HG03442 (cell line): ENCODE measurements around the gene GLS.
"Not testable (repeated sequence)": the region's sequence is repeated elsewhere in the genome, so short reads cannot be mapped to it uniquely, and the experiment has no call there.

Experiments used
- ATAC-seq: cut with Tn5 transposase; IDR thresholded peaks from one replicate; pipeline ENCODE4 v1.9.1; 2021; ENCODE audit warnings: mild to moderate bottlenecking, moderate library complexity; ENCODE audit not compliant: unreplicated experiment

GLS gene

DNA sequence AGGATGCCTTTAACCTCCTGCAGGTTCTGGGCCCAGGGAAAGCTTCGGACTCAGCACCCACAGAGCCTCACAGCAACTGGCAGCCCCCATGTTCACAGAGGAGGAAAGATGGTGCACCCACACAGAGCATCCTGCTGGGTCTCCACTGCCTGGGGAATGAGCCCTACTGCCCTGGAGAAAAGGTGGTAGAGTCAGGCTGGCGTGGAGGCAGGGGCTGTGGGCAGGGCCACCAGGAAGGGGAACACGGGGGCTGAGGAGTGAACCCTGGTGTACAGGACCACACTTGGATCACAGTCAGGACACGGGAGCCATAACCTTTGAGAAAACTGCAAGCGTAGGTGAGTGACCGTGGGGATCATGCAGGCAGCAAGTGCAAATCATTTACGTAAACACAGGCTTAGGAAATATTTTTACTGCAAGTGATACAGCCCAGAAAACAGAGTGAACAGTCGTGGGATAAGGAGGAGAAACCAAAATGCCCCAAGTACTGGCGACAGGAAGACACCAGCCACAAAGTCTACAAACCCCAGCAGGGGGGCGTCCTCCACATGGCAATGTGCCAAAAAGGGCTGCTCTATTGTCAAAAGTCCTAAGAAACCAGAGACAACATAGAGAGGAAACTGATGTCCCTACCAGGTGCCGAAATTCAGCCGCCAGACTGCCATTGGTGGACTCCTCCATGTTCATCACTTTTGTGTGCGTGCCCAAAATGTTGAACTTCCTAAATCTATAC lies 105.8 kb downstream of the GLS start:
- no peak for ATAC-seq

DNA sequence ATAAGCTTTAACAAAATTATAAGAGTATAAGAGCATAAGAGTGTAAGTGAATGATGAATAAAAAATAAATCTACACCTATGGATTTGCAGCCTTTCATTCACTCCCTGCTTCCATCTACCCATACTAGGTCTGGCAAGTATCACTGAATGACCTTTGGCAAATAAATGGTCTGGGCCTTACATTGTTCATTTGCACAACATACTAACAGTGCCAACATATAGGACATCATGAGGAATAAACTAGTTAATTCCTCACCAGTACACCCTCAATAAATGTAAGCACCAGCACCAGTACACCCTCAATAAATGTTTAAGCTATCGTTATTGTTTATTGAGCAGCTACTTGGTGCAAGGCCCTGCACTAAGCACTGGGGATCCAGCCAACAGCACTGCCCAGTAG lies 106.5 kb downstream of the GLS start:
- no peak for ATAC-seq

DNA sequence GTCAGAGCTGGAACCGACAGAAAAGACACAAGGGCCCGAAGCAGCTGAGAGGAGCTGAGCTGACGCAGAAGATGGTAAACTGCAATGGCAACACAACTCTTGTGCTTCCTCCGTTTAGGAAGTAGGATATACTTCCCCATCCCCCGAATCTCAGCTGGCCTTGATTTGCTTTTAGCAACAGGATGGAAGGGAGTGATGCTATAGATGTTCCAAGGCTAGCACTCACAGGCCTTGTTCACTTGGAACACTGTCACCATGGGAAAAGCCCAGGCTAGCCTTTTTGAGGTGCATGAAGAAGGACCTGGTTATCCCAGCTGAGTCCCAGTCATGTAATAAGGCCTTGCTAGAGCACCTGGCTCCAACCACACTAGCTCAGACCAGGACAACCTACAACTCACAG lies 107.3 kb downstream of the GLS start:
- ATAC-seq, result no peak

DNA sequence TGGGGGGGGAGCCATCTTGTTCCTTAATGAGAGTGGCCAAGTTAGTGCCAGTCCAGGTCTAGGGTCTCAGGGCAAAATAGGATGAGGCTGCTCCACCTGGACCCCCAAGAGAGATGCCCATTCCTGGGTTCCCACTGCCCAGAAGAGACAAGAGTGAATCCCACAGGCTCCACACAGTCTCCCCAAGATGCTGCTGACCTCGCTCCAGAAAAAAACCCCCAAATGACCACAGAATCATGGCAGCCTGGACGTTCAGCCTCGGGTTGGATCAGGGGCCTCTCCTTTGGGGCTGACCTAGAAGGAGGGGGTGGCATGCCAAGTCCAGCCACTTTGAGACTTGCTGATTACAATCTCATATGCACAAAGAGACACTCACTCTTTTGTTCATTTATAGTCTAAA lies 108.3 kb downstream of the GLS start:
- ATAC-seq, result no peak

DNA sequence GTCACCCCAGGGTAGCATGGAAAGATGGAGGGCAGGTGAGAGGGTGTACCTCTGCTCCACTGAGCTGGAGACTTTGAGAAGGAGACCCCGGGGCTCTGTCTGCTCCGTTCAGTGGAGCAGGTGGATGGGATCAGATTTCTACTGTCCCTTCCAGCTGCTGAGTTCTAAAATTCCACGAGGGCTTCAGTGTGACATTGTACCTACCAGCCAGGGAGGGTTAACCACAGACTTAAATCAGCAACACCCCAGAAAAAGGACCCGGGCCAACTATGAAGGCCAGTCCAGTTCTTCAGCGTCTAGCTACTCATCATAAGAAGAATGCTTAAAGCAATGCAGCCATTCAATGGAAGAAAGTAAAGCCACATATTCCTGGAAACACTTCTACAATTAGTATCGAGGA lies 109.5 kb downstream of the GLS start:
- no peak for ATAC-seq

DNA sequence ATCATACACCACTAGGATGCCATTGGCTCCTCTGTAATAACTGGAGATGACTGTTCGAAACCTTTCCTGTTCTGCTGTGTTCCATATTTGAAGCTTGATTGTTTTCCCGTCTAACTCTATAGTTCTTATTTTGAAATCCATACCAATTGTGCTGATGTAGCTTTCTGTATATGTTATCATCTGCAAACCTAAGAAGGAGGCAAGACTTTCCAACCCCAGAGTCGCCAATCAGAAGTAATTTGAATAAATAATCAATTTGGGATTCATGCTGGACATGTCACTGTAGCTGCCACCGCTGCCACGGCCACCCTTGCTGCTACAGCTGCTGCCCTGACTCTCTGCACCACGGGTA lies 112.6 kb downstream of the GLS start:
- ATAC-seq, result no peak

DNA sequence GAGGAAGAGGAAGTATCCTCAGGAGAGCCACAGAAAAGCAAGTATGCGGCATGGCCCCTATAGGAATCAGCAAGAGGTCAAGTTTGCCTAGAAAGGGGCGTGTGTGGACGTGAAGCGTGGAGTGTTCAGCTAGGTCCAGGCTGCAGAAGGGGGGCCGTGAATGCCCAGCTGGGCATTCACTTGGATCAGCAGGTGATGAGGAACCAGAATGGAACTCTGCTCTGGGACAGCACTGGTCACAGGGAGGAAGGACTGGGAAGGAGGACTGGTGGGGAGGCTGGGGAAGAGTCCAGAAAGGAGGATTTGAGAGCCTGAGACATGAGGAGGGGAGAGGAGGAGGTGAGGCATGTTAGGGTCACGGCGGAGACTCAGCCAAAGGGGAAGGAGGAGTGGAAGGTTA lies 113.5 kb downstream of the GLS start:
- no peak for ATAC-seq

DNA sequence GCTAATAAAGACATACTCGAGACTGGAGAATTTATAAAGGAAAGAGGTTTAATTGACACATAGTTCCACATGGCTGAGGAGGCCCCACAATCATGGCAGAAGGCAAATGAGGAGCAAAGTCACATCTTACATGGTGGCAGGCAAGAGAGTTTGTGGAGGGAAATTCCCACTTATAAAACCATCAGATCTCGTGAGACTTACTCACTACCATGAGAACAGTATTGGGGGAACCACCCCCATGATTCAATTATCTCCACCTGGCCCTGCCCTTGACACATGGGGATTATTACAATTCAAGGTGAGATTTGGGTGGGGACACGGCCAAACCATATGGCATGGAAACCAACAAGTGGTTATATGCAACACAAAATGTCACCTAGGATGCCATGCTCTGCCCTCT lies 114.7 kb downstream of the GLS start:
- not testable (repeated sequence) for ATAC-seq

DNA sequence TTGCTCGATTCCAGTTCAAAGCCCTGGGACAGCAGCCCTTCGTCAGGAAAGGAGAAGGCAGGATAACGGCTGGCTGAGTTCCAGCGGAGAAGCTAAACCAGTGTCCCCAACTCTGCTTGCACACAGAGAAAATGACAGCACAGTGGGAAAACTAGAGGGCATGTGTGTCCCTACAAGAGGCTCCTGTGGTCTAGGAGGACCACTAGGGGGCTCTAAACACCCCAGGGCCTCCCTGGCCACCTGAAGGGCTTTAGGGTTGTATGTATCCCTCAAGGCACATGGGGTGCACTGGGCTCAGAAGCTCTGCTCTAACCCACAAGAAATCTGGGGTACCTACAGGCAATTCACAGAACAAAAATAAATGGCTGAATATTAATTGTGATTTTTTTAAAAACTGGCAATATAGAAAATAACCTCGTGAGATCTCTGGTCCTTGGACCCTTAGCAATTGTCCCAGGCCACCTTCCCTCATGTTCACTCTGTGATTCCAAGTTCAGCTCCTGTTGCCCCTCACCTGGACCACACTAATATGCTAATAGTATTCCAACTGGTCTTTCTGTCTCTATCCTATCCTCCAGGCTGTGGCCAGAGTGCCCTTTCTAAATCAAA lies 115.8 kb downstream of the GLS start:
- ATAC-seq, result no peak

DNA sequence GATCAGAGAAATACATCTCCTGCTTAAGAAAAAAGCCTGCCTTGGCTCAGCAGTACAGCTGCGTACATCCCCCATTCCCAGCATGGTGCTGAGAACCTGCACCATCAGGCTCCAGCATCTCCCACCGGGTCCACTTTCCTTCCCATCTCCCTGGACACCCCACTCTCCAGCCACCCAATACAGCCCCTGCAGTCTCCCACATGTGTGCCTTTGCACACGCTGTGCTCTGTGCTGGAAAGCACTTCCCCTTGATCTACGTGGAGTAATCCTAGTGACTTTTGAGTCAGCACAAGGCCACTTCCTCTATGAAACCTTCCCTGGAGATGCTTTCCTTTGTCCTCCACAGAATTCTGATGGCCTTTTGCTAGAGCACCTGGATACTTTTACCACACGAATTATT lies 116.3 kb downstream of the GLS start:
- ATAC-seq, result no peak

DNA sequence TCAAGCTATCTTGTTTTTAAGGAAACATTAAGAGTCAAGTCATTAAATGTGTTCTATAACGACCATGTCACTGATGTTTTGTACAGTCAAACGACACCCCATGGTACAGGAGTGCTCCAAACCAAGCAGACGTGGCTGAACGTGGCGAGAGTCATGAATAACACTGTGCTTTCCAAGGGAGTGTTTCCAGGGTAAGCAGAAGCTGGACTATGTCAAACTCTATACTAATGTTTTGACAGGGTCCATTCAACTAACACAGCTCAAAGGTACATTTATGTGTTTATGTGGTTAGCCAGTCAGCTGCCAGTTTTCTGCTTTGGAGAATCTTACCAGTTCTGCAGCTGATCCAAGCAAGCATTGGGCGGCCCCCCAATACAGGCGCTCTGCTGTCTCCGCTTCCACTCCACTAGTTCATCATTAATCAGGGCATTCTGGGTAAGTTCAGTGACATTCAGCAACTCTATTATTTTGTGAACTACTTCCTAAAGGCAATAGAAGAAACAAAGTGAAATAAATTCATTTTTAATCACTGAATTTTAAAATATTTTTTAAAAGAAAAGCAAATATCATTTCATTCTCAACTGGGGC lies 117.0 kb downstream of the GLS start:
- ATAC-seq, result no peak

DNA sequence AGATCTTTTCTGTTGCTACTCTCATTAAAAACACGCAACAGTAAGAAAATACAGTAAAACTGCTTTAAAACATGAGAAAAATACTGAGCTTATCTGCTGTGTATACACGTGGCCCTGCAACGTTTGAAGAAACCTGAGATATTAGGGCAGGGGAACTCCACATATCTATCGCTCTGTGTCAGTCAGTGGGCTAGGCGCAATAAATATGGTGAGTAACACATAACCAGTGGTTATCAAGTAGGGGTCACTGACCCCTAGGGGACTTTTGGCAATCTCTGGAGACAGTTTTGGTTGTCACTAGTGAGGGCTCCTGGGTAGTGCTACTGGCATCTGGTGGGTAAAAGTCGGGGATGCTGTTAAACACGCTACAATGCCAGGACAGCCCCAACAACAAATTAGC lies 118.4 kb downstream of the GLS start:
- ATAC-seq, result no peak

DNA sequence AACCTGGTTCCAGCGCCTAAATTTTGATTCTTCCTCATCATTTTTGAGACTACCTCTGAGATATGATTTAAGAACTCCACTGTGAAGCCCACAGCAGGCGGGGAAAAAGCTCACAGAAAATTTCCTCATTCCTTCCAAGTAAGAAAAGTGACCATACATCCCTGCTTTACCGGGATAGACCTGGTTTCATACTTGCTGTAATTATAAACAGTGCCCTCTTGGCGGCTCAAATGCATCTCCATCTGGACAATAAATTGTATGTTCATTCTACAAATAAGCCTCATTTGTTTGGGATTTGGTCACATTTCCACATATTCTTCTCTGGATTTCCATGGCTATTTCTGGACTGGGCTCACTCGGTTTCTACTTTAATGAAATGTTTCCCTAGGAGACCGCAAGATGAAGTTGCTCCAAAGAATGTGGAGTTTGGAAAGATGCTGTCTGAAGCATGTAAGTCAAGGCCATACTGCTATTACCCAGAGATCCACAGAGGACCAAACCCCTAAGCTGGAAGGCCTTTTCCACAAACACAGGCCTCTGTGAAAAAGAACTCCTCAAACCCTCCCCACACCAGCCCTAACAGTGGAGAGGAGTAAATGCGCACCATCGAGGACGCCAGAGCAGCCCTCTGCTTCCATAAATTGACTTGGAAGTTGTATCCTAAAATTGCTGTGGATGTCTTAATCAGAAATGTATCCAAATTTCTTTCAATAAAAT lies 119.5 kb downstream of the GLS start:
- no peak for ATAC-seq

DNA sequence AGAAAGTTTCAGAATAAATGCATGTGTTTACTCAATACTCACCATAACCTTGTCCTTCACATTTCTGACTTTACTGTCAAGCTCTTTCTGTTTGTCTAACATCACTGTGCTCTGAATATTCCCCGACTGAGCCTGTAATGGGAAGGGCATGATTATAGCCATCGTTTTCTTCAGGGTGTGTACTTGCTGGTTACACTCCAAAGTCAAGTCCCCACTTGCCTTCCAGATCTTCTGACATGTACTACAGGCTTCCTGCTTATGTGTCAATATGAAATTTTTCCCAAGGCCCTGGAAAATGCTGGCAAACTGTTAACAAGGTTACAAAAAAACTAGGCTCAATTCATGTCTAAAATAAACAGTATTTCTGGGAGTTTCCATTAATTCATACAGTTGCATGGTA lies 120.4 kb downstream of the GLS start:
- ATAC-seq, result no peak

DNA sequence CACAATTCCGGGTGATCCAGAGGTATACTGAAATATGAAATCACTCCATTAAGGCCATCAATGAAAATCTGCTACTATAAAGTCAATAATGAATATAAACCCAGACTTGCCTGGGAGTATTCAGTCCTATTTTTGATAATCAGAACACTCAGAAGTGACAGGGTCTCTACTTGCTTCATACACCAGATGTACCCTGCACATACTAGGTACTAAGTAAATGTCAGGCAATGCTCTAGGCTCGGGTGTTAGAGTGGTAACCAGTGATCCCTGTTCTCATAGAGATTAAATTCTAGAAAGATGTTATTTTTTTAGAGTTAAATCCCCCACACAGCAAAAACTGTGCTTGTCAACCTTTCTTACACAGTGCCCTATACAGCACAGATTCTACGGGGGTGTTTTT lies 121.0 kb downstream of the GLS start:
- ATAC-seq, result no peak

DNA sequence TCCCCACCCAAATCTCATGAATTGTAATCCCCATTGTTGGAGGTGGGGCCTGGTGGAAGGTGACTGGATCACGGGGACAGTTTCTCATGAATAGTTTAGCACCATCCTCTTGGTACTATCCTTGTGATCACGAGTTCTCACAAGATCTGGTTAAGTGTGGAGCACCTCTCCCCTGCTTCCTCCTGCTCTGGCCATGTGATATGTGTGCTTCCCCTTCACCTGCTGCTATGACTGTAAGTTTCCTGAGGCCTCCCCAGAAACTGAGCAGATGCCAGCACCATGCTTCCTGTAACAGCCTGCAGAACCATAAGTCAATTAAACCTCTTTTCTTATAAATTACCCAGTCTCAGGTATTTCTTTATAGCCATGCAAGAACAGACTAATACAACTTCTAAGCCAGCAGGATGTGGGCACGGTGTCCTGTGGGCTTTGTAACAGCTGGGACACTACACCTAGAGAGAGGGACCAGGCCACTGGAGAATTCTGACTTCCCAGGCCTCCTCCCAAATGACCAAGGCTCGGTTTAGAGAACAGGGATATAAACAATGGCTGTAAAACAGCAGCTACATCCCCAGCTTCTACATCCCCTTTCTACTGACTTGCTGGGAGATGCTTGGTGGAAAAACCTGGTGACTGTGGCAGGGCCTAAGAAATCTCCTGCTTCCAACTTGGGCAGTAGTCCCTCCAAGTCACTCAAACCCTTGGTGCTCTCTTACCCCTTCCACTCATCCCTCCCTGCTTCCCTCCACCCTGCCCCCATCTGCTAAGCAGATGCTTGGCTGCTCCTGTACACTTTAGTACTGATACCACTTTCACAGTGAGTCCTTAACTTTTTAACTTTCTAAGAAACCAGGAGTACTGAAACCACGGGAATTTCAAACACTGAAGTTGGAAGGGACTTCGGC lies 123.0 kb downstream of the GLS start:
- ATAC-seq, result no peak

DNA sequence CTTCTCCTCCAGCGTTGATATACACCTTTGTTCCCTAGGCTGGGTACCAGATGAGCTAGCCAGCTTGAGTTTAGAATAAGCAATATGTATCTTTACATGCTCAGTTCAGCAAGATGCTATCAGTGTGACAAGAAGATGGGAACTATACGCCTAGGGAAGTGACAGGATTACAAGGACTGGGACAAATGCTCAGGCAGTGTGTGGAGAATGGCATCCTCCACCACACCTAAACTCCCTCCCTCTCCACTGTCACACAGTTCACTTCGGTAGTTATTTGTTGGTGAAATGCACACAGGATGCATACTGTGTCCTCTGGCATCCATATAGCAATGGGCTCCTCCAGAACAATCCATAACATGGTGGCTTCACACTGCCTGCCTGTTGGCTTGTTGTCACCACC lies 125.7 kb downstream of the GLS start:
- ATAC-seq, result no peak

DNA sequence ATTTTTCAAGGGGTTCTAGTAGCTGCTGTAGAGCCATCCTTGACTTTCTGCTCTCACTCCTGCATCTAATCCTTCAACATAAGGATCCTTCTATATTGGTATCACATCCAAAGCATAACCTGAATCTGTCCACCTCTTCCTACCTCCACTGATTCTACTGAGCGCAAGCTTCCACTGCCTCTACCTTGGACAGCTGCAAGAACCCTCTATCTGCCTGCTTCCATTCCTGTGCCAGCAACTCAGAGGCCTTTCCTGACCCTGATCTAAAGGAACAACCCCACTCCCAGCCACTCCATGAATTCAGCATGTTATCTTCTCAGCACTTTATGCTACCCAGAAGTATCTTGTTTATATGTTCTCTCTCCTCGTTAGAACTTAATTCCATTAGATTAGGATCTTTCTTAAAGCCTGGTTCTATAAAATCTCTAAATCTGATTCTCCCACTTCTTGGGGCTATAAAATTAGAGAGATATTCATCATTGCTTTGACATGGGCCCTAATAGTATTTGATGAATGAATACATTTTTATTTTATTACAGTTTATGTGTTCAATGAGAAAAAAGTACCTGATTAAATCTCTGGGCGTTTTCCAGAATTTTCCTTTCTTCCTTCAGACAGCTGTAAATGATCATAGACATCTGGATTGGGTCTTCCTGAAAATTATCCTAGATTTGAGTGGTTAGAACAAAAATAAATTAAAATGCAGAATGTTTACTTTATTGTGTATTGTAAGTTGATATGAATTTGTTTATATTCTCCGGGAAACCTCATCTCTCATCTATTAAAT lies 126.6 kb downstream of the GLS start:
- no peak for ATAC-seq

DNA sequence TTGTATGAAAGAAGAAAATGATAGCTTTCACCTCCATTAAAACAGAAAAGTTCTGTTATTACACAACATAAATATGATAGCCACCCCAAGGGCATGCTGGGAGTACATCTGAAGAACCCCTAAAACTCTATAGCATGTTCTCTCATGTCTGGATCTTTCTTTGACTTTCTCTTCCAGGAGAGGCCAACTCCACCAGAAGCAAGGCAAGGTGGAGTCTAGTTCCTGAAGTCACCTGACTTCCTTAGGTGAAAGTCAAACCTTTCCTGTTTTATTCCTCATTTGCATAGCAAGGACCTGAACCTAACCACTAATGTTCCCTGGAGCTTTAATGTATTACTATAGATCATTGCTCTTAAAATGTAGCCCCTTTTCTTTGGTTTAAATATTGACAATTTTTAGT lies 127.7 kb downstream of the GLS start:
- ATAC-seq, result no peak
